Eye (tissue), 1 donor: ENCODE results near the gene GTF2F2.
"Not testable (repeated sequence)": the region's sequence is repeated elsewhere in the genome, so short reads cannot be mapped to it uniquely, and the experiment has no call there.

ENCODE experiments used
- DNase-seq: peaks from one replicate; pipeline ENCODE4 v3.0.0-alpha.2; 2015

GTF2F2 gene

DNA sequence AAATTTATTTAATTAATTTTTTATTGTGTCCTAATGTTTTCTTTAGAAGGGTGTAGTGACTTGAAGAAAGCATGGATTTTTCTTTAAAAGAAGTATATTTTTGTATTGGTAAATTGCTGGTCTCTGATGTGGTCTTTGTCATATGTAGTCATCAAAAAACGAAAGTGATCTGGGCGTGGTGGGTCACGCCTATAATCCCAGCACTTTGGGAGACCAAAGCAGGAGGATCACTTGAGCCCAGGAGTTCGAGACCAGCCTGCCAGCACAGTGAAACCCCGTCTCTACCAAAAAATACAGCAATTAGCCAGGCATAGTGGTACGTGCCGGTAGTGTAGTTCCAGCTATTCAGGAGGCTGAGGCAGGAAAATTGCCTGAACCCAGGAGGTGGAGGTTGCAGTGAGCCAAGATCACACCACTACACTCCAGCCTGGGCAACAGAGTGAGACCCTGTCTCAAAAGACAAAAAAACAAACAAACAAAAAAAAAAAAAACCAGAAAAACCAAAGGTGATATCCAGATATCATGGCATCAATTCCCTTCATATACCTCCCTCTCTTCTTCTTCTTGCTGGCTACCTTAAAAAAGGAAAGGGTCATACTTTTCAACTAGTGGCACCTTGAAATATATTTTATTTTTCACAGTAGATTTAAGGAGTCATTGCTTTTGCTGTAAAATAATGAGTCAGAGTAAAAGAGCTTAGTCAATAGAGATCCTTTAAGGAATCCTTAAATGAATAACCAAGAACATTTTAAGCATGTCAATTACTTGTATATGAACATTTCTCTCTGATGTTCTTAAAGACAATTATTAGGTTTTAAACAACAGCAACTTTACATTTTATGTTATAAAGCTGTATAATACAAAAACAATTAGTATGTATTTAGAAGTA, 60.6 kb downstream of the GTF2F2 start:
- no peak for DNase-seq

DNA sequence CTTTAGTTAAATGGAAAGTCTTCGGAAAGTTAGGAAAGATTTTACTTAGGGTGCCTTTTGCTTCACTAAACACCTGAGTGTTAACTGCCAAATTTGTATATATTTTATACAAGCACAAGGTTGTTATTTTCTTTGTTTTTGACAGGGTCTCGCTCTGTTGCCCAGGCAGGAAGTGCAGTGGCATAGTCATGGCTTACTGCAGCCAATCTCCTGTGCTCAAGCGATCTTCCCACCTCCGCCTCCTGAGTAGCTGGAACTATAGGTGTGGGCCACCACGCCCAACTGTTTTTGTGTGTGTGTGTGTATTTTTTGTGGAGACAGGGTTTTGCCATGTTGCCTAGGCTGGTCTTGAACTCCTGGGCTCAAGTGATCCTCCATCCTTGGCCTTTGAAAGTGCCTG, 64.4 kb downstream of the GTF2F2 start:
- no peak for DNase-seq

DNA sequence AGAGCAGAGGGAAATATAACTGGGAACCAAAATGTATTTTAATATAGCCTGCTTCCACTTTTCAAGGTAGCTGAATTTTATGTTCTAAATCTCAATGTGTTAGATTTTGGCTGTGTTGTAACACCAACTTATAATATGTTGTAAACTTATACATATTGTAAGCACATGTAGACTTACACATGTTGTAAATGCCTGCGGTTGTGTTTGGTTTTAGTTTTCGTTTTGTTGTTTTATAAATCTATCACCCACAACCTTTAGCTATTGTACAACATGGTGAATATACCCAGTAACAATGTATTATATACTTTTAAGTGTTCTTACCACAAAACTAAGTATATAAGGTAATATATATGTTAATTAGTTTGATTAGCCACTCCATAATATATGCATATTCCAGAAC, 65.0 kb downstream of the GTF2F2 start:
- no peak for DNase-seq

DNA sequence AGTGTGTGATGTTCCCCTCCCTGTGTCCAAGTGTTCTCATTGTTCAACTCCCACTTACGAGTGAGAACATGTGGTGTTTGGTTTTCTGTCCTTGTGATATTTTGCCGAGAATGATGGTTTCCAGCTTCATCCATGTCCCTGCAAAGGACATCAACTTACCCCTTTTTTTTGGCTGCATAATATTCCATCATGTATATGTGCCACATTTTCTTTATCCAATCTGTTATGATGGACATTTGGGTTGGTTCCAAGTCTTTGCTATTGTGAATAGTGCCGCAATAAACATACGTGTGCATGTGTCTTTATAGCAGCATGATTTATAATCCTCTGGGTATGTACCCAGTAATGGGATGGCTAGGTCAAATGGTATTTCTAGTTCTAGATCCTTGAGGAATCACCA, 68.8 kb downstream of the GTF2F2 start:
- DNase-seq = not testable (repeated sequence)

DNA sequence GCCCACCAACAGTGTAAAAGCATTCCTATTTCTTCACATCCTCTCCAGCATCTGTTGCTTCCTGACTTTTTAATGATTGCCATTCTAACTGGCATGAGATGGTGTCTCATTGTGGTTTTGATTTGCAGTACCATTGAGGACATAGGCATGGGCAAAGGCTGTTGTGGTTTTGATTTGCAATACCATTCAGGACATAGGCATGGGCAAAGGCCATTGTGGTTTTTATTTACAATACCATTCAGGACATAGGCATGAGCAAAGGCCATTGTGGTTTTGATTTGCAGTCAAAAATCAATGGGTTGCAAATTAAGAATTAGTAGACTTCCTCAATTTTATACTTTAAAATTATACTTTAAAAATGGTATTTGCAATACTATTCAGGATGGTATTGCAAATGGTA, 69.2 kb downstream of the GTF2F2 start:
- not testable (repeated sequence) for DNase-seq

DNA sequence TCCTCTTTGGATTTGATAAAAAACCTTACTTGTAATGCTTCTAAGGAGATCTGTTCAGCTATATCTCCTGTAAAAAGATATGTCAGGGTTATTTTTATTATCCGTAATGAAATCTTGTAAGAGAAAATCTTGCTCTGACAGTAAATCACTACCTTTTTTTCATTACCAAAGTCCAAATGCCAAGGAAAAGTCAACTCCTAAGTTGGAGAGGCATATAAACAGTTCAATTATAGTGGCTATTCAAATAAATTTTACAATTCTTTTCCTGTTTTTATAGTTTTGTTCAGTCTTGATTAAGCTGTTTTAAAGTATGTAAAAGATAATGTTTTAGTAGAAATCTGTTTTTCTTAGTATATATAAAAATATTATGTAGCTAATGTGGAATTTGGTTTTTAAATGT, 71.6 kb downstream of the GTF2F2 start:
- no peak for DNase-seq

DNA sequence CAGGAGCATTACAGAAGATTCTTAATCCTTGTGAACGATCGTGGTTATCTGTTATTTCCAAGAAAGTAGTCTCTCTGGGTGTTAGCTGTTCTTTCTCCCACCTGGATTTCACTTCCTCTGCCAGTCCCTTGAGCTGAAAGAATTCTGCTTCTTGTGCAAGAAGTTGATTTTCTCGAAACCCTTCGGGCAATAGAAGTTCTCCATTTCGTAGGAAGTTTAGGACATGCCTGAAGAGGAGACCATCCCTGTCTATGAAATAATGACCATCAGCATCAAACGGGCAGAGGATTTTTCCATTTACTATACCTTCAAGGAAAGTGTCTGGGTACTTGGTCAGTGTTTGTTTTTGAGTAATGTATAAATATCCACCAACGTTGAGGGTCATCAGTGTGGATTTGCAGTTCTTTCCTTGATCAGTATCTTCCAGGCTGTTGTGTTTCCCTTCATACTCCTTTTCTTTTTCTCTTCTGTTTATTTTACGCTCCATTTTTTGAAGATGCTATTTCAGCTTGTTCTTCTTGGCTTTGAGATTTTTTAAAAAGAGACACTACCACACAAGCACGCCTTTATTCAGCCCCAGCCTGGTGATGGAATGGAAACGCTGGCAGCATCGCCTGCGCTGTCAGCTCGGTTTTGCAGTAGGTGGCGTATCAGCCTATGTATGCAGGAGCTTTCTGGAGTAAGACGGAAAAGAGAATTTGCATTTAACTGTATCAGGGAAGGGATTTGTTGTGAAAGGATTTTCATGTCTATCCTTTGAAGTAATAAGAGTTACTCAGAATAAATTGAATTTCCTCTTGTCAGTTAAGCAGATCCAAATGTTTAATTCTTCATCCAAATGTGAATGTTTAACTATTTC, 74.0 kb downstream of the GTF2F2 start:
- DNase-seq = peak; percentile 59

DNA sequence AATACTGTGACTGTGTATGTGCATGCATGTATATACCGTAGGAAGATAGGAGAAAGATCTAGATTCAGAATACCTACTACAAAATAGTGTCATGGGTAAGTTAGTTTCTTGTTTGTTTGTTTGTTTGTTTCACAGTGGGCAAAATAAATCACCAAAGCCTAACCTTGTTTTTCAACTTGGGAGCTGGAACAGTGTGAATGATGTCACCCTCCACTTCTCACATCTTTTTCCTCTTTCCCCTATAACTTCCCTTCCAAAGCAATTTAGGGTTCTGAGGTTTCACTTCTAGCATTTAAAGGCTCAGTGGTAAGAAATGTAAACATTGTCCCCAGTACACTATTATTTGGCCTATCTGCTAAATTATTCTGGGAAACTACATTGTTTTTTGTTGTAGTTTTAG, 75.1 kb downstream of the GTF2F2 start:
- DNase-seq = no peak

DNA sequence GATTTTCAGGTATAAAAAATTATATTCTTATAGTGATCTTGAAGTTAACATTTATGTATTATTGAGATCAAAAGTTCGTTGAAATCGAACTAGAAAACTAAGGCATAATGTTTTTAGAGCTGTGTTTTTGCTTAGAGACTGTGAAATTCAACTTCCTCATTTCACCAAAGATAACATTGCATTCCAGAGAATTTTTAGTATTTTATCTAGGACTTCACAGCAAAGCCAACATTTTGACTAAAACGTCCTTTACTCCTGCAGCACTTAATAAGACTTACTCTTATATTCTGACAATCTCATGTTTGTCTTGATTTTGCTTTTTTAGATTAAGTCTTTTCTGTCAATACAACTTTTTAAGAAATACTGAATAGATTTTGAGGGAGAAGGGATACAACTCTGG, 75.8 kb downstream of the GTF2F2 start:
- no peak for DNase-seq

DNA sequence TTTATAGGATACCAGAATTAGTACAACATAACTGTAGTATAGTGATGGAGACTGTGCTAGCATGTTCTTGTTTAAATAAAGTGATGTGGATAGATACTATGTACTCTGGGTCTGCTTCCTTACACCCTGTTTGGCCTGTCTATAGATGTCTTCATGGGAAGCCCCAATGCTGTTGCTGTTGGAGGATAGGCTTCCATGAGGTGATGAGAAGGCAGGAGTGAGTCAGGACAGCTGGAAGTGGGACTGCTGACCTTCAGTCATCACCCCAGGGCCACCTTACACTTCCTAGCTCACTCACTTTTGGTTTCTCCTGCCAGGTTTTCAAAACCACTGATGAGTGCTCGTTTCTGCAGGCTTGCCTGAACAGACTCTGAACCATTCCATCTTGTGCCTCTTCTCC, 76.3 kb downstream of the GTF2F2 start:
- no peak for DNase-seq

DNA sequence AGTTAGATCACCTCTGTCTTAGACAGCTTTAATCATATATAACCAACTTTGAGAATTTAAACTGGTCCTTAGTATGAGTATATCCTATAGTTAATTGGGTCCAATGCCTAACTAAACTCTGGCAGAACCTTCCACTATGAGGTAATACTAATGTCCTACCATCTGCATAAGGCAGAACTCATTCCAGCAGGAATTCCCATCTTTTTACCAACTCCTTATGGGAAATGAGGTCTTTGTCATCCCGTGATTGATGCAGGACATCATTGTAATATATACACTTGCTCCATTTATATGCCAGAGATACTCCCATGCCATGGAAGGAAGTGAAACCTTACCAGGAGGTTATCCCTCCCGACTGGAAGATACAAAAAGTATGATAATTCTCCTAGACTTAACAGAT, 77.7 kb downstream of the GTF2F2 start:
- DNase-seq = no peak

DNA sequence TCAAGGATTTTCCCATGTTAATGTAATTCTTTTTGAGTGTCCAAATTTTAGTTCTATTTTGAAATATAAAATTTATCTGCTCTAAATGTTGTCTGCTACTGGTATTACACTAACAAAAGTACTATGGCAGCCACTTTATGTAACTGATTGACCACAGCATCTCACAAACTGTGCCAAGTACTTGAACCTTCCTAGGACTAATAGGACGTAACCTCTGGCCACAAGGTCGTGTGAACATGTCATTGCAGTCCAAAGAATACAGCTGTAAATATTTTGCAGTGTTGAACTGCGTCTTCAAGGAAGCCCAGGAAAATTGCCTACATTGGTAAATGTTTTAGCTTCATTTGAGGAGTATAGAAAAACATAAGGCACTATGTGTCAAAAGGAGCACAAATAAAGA, 78.6 kb downstream of the GTF2F2 start:
- no peak for DNase-seq

DNA sequence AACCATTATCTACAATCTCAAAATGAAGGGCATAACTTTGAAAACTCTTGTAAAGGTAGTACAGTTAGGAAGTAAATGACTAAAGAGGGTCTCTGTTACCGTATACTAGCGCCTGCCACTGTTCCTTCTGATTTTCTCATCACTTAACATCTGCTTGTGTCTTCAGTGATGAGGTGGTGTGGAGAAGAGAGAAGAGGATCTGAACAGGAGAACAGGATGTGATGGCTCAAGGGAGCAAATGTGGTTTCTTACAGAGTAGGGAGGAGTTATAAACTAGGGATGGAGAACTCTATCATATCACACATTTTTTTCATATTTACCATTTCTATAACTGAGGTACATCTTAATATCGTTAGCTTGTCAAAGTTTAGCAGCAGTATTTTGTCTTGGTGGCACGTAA, 79.4 kb downstream of the GTF2F2 start:
- DNase-seq = no peak

DNA sequence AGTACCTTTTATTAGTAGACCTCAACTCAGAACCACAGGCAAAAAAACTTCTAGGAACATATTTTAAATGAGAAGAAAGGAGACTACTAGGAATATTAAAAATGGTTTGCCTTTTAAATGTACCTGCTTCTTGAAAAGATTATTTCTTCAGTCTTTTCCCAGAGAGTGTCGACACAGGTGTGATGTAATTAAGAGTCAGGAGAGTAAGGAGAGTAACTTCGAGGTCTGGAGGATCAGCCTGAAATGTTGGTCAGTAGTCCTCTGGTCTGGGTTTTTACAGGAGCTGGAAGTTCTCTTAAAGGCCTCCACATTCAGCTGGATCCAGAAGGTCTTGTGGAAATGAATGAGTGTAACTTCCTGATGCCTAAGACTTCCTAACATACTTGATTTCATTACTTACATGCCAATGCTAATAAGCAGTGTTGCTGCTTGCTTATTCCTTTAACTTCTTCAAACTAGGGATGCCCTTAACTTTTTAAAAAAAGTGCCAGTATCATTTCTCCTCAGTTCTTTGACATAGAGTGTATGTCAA, 80.5 kb downstream of the GTF2F2 start, which contains the start of gene KCTD4:
TSS of gene KCTD4 (minus strand) at position 345 of the 532 bp plus-strand sequence. CDS start 6,478 bp downstream, outside the sequence.
- DNase-seq = no peak

DNA sequence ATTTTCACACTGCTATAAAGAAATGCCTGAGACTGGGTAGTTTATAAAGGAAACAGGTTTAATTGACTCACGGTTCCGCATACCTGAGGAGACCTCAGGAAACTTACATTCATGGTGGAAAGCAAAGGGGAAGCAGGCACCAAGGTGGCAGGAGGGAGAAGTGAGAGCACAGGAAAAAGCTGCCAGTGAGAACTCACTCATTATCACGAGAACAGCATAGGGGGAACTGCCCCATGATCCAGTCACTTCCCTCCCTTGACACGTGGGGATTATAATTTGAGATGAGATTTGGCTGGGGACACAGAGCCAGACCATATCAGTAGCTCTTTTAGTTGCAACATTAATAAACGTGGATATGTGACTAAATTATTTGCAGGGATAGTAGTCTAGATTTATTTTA, 84.8 kb downstream of the GTF2F2 start:
- DNase-seq = no peak

DNA sequence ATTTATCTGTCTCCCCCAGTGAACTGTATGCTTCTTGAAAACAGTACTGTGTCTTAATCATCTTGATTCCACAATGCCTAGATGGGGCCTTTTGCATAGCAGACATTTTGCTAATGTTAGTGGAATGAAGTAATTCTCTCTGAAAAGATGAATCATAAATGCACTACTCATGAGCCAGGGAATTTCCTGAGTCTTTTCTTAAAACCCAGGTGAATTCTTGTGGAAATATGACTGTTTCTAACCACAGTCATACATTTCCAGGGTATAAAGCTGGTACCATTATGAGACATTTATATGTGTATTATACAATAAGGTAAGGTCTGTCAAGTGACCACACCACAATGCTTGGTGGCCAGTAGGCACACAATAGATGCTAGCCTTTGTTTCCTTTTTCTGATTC, 86.0 kb downstream of the GTF2F2 start:
- DNase-seq = peak; percentile 14

DNA sequence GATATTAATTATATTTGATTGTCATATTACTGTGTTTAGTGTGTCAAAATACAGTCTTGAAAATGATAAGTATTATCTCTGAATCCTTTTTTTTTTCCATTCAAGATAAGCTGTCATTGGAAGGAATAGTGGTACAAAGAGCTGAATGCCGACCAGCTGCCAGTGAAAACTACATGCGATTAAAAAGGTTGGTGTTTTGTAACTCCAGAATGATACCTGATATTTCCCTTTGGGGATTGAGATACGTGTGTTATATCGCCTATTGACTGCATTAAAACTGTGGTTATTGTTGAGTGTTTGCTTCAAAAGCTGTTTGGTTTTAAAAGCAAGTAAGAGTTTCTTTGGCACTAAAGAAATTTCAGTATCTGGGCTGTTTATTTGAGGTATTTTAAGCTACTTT, 87.0 kb downstream of the GTF2F2 start:
- no peak for DNase-seq

DNA sequence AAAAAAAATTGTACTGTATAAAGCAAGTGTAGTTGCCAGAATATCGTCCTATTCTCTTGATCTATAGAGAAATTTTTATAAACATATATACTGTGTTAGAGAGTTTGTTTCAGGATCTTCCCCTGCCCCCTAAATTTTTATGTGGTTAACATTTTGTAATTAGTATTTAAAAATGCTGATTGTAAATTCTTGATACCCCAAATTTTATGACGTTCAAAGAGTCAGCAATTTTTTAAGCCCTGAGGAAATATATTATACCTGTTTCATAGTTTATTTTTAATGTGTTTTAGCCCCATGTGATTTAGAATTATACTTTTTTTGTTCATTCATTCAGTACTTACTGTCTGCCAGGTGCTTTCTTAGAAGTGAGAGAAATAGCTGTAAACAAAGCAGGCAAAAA, 87.8 kb downstream of the GTF2F2 start:
- DNase-seq = no peak

DNA sequence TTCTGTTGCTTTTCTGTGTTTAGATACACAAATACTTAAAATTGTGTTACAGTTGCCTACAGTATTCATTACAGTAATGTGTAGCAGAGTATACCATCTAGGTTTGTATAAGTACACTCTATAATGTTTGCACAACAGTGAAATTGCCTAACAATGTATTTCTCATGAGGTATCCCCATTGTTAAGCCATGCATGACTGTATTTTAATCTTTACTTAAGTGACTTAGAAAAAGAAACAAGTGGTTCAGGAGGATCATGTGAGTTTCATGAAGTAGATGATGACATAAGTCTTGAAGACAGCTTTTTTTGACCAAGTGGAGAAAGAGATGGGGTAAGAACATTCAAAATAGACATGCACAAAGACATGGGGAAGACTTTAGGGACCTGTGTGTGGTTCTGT, 88.9 kb downstream of the GTF2F2 start:
- no peak for DNase-seq

DNA sequence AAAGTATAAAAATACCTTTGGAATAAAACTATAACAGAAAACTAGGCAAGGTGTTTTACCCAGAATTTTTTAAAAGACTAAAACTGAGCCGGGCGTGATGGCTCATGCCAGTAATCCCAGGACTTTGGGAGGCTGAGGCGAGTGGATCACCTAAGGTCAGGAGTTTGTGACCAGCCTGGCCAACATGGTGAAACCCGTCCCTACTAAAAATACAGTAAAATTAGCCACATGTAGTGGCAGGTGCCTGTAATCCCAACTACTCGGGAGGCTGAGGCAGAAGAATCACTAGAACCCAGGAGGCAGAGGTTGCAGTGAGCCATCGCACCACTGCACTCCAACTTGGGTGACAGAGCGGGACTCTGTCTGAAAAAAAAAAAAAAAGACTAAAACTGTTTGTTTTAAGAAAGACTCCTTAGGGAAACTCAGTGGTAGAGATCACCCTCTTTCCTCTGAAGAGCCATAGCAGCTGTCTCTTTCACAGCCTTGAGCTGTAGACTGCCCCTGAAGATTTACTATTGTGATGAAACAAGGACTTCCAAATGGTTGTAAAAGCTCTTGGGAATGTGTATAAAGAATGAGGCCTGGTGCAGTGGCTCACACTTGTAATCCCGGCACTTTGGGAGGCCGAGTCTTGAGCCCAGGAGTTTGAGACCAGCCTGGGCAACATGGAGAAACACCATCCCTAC, 95.2 kb downstream of the GTF2F2 start:
- no peak for DNase-seq

DNA sequence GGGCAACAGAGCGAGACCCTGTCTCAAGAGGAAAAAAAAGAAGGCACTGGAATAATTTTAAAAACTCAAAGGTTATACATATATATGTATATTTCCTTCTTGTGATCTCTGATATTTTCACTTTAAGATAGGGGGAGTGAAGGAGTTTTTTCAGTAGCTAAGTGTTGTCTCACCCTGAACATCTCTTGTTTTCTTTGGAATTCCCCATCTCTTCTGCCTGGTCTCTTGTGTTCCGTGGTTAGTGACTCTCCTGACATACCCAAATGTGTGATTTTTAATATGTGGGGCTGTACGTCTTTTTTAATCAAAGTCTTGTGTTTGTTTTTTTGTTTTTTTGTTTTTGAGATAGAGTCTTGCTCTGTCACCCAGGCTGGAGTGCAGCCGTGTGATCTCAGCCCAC, 95.9 kb downstream of the GTF2F2 start:
- no peak for DNase-seq

DNA sequence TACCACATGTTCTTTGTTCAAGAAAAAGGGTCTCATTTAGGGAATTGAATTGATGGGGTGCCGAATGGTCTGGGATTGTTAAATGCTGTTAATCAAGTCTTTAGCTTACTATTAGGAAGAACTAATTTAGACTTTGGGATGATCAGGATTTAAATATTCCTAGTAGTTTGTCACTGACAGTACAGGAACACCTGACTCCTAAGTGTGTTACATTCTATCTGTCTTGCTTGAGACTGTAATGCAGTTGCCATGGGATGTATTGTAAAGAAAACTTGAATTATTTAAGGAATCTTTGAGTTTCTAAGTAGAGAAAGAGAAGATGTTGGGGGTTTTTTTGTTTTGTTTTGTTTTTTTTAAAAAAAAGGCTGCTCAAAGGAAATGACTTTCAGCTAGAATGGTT, 98.4 kb downstream of the GTF2F2 start:
- DNase-seq = no peak
